ENCODE results near the gene MECR. TPM values are rescaled to one million over a fixed set of nuclear protein-coding genes. Genes with fewer than 3 reads are reported as not detected.

Gene MECR
- total RNA-seq, 4 donors from 2014 or later = 7.4 to 23.4 (median 20.7) TPM

- intact Hi-C loops (cut with DNase I; ENCODE audit: low total_unique reads) = no loop called here
- H3K4me1 ChIP-seq = peaks cover 0 to 8% of the 10 kb centered on the region in 2 donors
- H3K27me3 ChIP-seq = no peaks in the 10 kb centered on the region
- H3K27ac ChIP-seq = no peak overlapping the region
- DNase-seq = no peak
- TF ChIP-seq POLR2A (IDR thresholded peaks at IDR 0.05) (no peak), CTCF (IDR thresholded peaks at IDR 0.05) (no peak)
- H3K9me3 ChIP-seq = no peaks in the 10 kb centered on the region
- no peaks in the 10 kb centered on the region for H3K36me3 ChIP-seq
- H3K4me3 ChIP-seq = no peak overlapping the region
Observed at GRCh38 chr1:29275435-29275834, 44.7 kb upstream of the MECR start.

DNA sequence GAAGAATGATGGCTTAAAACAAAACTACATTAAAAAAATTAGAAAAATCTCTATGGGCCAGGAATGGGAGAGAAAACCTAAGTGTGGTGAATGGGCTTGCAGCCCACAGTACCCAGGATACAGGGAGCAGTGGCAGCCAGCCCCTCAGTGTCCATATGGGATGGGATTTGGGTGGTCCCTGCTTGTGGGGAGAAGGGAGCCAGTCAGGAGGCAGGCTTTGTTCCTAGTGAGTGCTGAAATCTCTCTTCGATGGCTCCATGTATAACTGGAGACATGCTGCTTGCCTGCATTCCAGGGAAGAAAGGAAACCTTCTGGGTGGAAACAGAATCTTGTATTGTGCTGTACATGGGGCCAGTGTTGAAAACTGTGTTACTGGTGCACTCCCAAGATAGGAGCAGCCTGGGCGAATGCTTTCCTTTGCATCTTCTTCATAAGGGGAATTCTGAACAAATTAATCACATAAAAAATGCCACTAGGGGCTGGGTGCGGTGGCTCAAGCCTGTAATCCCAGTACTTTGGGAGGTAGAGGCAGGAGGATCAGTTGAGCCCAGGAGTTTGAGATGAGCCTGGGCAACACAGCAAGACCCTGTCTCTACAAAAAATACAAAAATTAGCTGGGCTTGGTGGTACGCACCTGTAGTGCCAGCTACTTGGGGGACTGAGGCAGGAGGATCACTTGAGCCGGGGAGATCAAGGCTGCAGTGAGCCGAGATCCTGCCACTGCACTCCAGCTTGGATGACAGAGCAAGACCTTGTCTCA is 41.6 kb upstream of the MECR start:
- Histone ChIP-seq H3K4me1 (peaks cover 0 to 8% of the 10 kb centered on the region in 2 donors), H3K4me3 (no peak overlapping the region), H3K27me3 (no peaks in the 10 kb centered on the region), H3K27ac (no peak overlapping the region), H3K36me3 (no peaks in the 10 kb centered on the region), H3K9me3 (no peaks in the 10 kb centered on the region)
- intact Hi-C loops (cut with DNase I; ENCODE audit: low total_unique reads) = no loop called here
- TF ChIP-seq CTCF (IDR thresholded peaks at IDR 0.05) (no peak), POLR2A (IDR thresholded peaks at IDR 0.05) (no peak)
- DNase-seq = no peak

DNA sequence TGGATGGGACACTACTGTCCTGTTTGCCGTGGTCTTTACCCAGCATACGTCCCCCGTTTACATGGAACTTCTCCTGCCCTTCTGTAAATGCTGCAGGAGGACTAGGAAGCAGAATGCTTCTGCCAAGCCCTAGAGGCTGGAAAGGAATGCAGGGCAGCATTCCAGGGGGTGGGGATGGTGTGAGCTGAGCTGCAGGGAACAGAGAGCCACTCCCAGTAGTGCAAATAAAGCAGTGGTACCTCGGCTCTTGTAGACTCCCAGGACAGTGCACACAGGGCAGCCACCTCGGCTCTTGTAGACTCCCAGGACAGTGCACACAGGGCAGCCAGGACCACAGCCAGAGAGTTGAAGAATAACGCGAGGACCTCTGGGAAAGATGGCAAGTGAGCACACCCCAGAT is 41.0 kb upstream of the MECR start:
- no peak overlapping the region for H3K27ac ChIP-seq
- DNase-seq = peak; percentile 43 to 58
- intact Hi-C loops (cut with DNase I; ENCODE audit: low total_unique reads) = no loop called here

GRCh38 chr1:29270929-29271521 is 40.3 kb upstream of the MECR start:
- H3K36me3 ChIP-seq = no peaks in the 10 kb centered on the region
- no peak overlapping the region for H3K27ac ChIP-seq
- intact Hi-C loops (cut with DNase I; ENCODE audit: low total_unique reads) = no loop called here
- no peaks in the 10 kb centered on the region for H3K27me3 ChIP-seq
- no peaks in the 10 kb centered on the region for H3K9me3 ChIP-seq
- DNase-seq = no peak
- H3K4me1 ChIP-seq = peaks cover 0 to 8% of the 10 kb centered on the region in 2 donors
- H3K4me3 ChIP-seq = no peak overlapping the region
- TF ChIP-seq POLR2A (IDR thresholded peaks at IDR 0.05) = no peak
- no peak for TF ChIP-seq CTCF (IDR thresholded peaks at IDR 0.05)

More for the DNA sequence above, 41.0 kb upstream of the MECR start:
- TF ChIP-seq POLR2A (IDR thresholded peaks at IDR 0.05) = no peak
- TF ChIP-seq CTCF (IDR thresholded peaks at IDR 0.05) = no peak
- Histone ChIP-seq H3K27me3 (no peaks in the 10 kb centered on the region), H3K4me1 (peaks cover 0 to 8% of the 10 kb centered on the region in 2 donors), H3K9me3 (no peaks in the 10 kb centered on the region), H3K4me3 (no peak overlapping the region), H3K36me3 (no peaks in the 10 kb centered on the region)

GRCh38 chr1:29269382-29269781 is 38.6 kb upstream of the MECR start:
- Histone ChIP-seq H3K4me3 (no peak overlapping the region), H3K36me3 (no peaks in the 10 kb centered on the region), H3K27me3 (no peaks in the 10 kb centered on the region), H3K4me1 (peaks cover 0 to 8% of the 10 kb centered on the region in 2 donors), H3K9me3 (no peaks in the 10 kb centered on the region), H3K27ac (no peak overlapping the region)
- TF ChIP-seq CTCF (IDR thresholded peaks at IDR 0.05) (no peak), POLR2A (IDR thresholded peaks at IDR 0.05) (no peak)
- no peak for DNase-seq
- intact Hi-C loops (cut with DNase I; ENCODE audit: low total_unique reads) = no loop called here

Measured in uterus (tissue), 4 donors.